H9 (cell line): ENCODE data around the gene FOSL2. TPM values are rescaled to one million over a fixed set of nuclear protein-coding genes. Genes with fewer than 3 reads are reported as not detected.

Source experiments
- DNase-seq: peaks from one replicate; pipeline ENCODE4 v3.0.0-alpha.2; 2017
- H2AFZ ChIP-seq: one replicate; pipeline ENCODE4 v1.6.1; 2013; ENCODE audit warnings: mild to moderate bottlenecking, low read length, control low read depth, moderate library complexity
- H2AK5ac ChIP-seq: 2 replicates; pipeline ENCODE4 v1.6.1; 2013; ENCODE audit warnings: low read length, control low read depth, mixed read lengths; ENCODE audit not compliant: insufficient read length
- H2BK120ac ChIP-seq: one replicate; pipeline ENCODE4 v1.6.1; 2013; ENCODE audit warnings: low read depth, mild to moderate bottlenecking, low read length, control low read depth, inconsistent platforms; ENCODE audit not compliant: poor library complexity, severe bottlenecking
- H2BK12ac ChIP-seq: 2 replicates; pipeline ENCODE4 v1.6.1; 2013; ENCODE audit warnings: low read length, control low read depth, mixed read lengths, low read depth; ENCODE audit not compliant: insufficient read length
- H2BK15ac ChIP-seq: 2 replicates; pipeline ENCODE4 v1.6.1; 2013; ENCODE audit warnings: low read depth, low read length, control low read depth
- H2BK20ac ChIP-seq: one replicate; pipeline ENCODE4 v1.6.1; 2013; ENCODE audit warnings: low read depth, mild to moderate bottlenecking, low read length, control low read depth, inconsistent platforms; ENCODE audit not compliant: poor library complexity, severe bottlenecking
- H2BK5ac ChIP-seq: 2 replicates; pipeline ENCODE4 v1.6.1; 2013; ENCODE audit warnings: low read length, control low read depth, mixed read lengths; ENCODE audit not compliant: insufficient read length
- H3K14ac ChIP-seq: 2 replicates; pipeline ENCODE4 v1.6.1; 2013; ENCODE audit warnings: low read length, control low read depth; ENCODE audit not compliant: insufficient read depth
- H3K18ac ChIP-seq: 2 replicates; pipeline ENCODE4 v1.6.1; 2013; ENCODE audit warnings: low read depth, mild to moderate bottlenecking, mixed read lengths, low read length, control low read depth; ENCODE audit not compliant: insufficient read length
- H3K23ac ChIP-seq: 2 replicates; pipeline ENCODE4 v1.6.1; 2013; ENCODE audit warnings: low read length, control low read depth, mixed read lengths, low read depth; ENCODE audit not compliant: insufficient read length
- H3K23me2 ChIP-seq: 2 replicates; pipeline ENCODE4 v1.6.1; 2013; ENCODE audit warnings: low read depth, mild to moderate bottlenecking, mixed read lengths, low read length, control low read depth; ENCODE audit not compliant: insufficient read length, poor library complexity, severe bottlenecking
- H3K27ac ChIP-seq: 2 replicates; pipeline ENCODE4 v1.5.1; 2013; ENCODE audit warnings: low read length, control low read depth, mixed read lengths, low read depth; ENCODE audit not compliant: insufficient read length
- H3K27me3 ChIP-seq: 2 replicates; pipeline ENCODE4 v1.6.1; 2013; ENCODE audit warnings: low read length, control low read depth, inconsistent platforms; ENCODE audit not compliant: insufficient read depth
- H3K4ac ChIP-seq: 2 replicates; pipeline ENCODE4 v1.6.1; 2013; ENCODE audit warnings: low read depth, mild to moderate bottlenecking, control low read depth, inconsistent platforms, low read length, moderate library complexity
- H3K4me1 ChIP-seq: 2 replicates; pipeline ENCODE4 v1.6.1; 2013; ENCODE audit warnings: low read length, control low read depth, inconsistent platforms; ENCODE audit not compliant: insufficient read depth
- H3K4me2 ChIP-seq: 2 replicates; pipeline ENCODE4 v1.6.1; 2013; ENCODE audit warnings: low read length, control low read depth, mixed read lengths; ENCODE audit not compliant: insufficient read length, insufficient read depth
- H3K56ac ChIP-seq: 2 replicates; pipeline ENCODE4 v1.6.1; 2013; ENCODE audit warnings: low read depth, mild to moderate bottlenecking, mixed read lengths, low read length, control low read depth; ENCODE audit not compliant: insufficient read length
- H3K79me1 ChIP-seq: 2 replicates; pipeline ENCODE4 v1.6.1; 2013; ENCODE audit warnings: low read depth, mild to moderate bottlenecking, moderate library complexity, low read length, control low read depth, inconsistent platforms; ENCODE audit not compliant: insufficient read depth, poor library complexity, severe bottlenecking
- H3K79me2 ChIP-seq: 2 replicates; pipeline ENCODE4 v1.6.1; 2013; ENCODE audit warnings: low read length, control low read depth, inconsistent platforms; ENCODE audit not compliant: insufficient read depth
- H3K9ac ChIP-seq: 2 replicates; pipeline ENCODE4 v1.6.1; 2013; ENCODE audit warnings: low read length, control low read depth, mixed read lengths; ENCODE audit not compliant: insufficient read length; ENCODE audit errors: extremely low read depth
- H3K9me3 ChIP-seq: one replicate; pipeline ENCODE4 v1.6.1; 2013; ENCODE audit warnings: low read depth, low read length, inconsistent platforms; ENCODE audit not compliant: control insufficient read depth
- H3T11ph ChIP-seq: one replicate; pipeline ENCODE4 v1.6.1; 2013; ENCODE audit warnings: mild to moderate bottlenecking, low read length, control low read depth, inconsistent platforms
- H4K20me1 ChIP-seq: one replicate; pipeline ENCODE4 v1.6.1; 2013; ENCODE audit not compliant: control insufficient read depth, insufficient read length, insufficient read depth
- H4K5ac ChIP-seq: 2 replicates; pipeline ENCODE4 v1.6.1; 2013; ENCODE audit warnings: low read depth, mild to moderate bottlenecking, mixed read lengths, low read length, control low read depth; ENCODE audit not compliant: insufficient read length
- H4K8ac ChIP-seq: replicated peaks from 2 replicates; pipeline ENCODE4 v1.6.1; 2013; ENCODE audit warnings: low read length, control low read depth, mixed read lengths, low read depth; ENCODE audit not compliant: insufficient read length
- H4K91ac ChIP-seq: 2 replicates; pipeline ENCODE4 v1.6.1; 2013; ENCODE audit warnings: low read depth, mild to moderate bottlenecking, moderate library complexity, mixed read lengths, low read length, control low read depth; ENCODE audit not compliant: insufficient read length
- H3K27ac Mint-ChIP-seq, 3 experiments: 2 replicates in 2 of 3; 3 replicates in 1 of 3; pipeline ENCODE4 v1.8.0; 2020 to 2021; ENCODE audit warnings: mixed read lengths in 3 of 3, mild to moderate bottlenecking in 1 of 3, moderate library complexity in 1 of 3
- H3K27me3 Mint-ChIP-seq: 2 replicates; pipeline ENCODE4 v1.8.0; 2021; ENCODE audit warnings: low read depth, mild to moderate bottlenecking, moderate library complexity, mixed read lengths
- H3K36me3 Mint-ChIP-seq, 3 experiments: 2 replicates in 2 of 3; 3 replicates in 1 of 3; pipeline ENCODE4 v1.8.0; 2020 to 2021; ENCODE audit warnings: low read depth in 3 of 3, mixed read lengths in 3 of 3; ENCODE audit not compliant: insufficient read depth in 1 of 3
- H3K4me1 Mint-ChIP-seq, 2 experiments: 2 replicates each; pipeline ENCODE4 v1.8.0; 2020; ENCODE audit warnings: mixed read lengths in 2 of 2
- H3K4me3 Mint-ChIP-seq, 2 experiments: 2 replicates in 1 of 2; 3 replicates in 1 of 2; pipeline ENCODE4 v1.8.0; 2020 to 2021; ENCODE audit warnings: mild to moderate bottlenecking in 2 of 2, mixed read lengths in 2 of 2, moderate library complexity in 1 of 2
- H3K9me3 Mint-ChIP-seq, 2 experiments: 2 replicates in 1 of 2; 3 replicates in 1 of 2; pipeline ENCODE4 v1.8.0; 2020; ENCODE audit warnings: mild to moderate bottlenecking in 2 of 2, mixed read lengths in 2 of 2, moderate library complexity in 1 of 2
- CTCF ChIP-seq: fragments of 200-600 bp; sonication (generic); conservative IDR thresholded peaks from 3 replicates; pipeline ENCODE4 v1.8.0; 2021; ENCODE audit warnings: antibody characterized with exemption, mild to moderate bottlenecking
- WGBS: extraction: QIAGEN DNeasy Blood & Tissue Kit; methylation state at CpG from one replicate; pipeline ENCODE4 v1.1.7; 2013; ENCODE audit warnings: missing lambda C conversion rate, low lambda C conversion rate, mixed read lengths; ENCODE audit not compliant: insufficient read length; ENCODE audit errors: extremely low coverage; 5-methylcytosine and 5-hydroxymethylcytosine counted together
- total RNA-seq: library from RNA; stranded (reverse); gene quantifications from 2 replicates; pipeline ENCODE4 v1.2.1, GENCODE V29; 2021

The FOSL2 gene
- total RNA-seq, 1 experiment from 2014 or later: 7.4 TPM

- Histone ChIP-seq H4K5ac (no peak overlapping the region), H3K23me2 (no peaks in the 10 kb centered on the region), H3K23ac (no peak overlapping the region), H2AK5ac (no peak overlapping the region), H2BK12ac (no peak overlapping the region), H3K4ac (no peak overlapping the region), H2BK5ac (no peak overlapping the region), H3K27me3 (no peaks in the 10 kb centered on the region), H4K91ac (no peak overlapping the region), H2BK20ac (no peak overlapping the region), H3K18ac (no peak overlapping the region), H3K4me1 (no peaks in the 10 kb centered on the region; the same call in 1 of the 2 replicates), H4K20me1 (no peaks in the 10 kb centered on the region), H3K9me3 (no peaks in the 10 kb centered on the region), H3K27ac (no peak overlapping the region), H3K4me2 (no peak overlapping the region), H2BK120ac (no peak overlapping the region), H3K56ac (no peak overlapping the region), H3K9ac (no peak overlapping the region), H3K79me1 (no peaks in the 10 kb centered on the region), H2AFZ (no peak overlapping the region), H3T11ph (no peak overlapping the region), H4K8ac (no peak overlapping the region), H3K14ac (no peak overlapping the region; the same call in 1 of the 2 replicates), H3K79me2 (no peaks in the 10 kb centered on the region), H2BK15ac (no peak overlapping the region)
- Mint-ChIP-seq H3K4me1 (peaks cover 6% of the 10 kb centered on the region in 2 experiments), H3K27me3 (peaks cover 4% of the 10 kb centered on the region; the same call in 1 of the 2 replicates), H3K9me3 (peaks cover 6 to 13% of the 10 kb centered on the region in 2 experiments), H3K36me3 (no peaks in the 10 kb centered on the region; a peak in 2 of 7 replicates), H3K27ac (peak overlapping the region in 2 of 3 experiments; percentile 34 to 57; a peak in 2 of 7 replicates), H3K4me3 (no peak overlapping the region)
- no CpG with 5 or more reads among the region's 4 CpGs for WGBS
- DNase-seq: no peak
- no peak for TF ChIP-seq CTCF
These were observed 39.1 kb downstream of the FOSL2 start for GRCh38 chr2:28431741-28432140.
